Osteoblast (primary cell): ENCODE data around the gene AMIGO3. TPM values are rescaled to one million over a fixed set of nuclear protein-coding genes. Genes with fewer than 3 reads are reported as not detected.

Experiments
- DNase-seq: peaks from one replicate; pipeline ENCODE4 v3.0.0; 2011; ENCODE audit warnings: low spot score, mixed read lengths; ENCODE audit not compliant: insufficient read length; ENCODE audit errors: missing footprints
- H2AFZ ChIP-seq: 2 replicates; pipeline ENCODE4 v1.6.0; 2011; ENCODE audit warnings: mild to moderate bottlenecking, low read length
- H3K27ac ChIP-seq: 2 replicates; pipeline ENCODE4 v1.5.1; 2011; ENCODE audit warnings: mild to moderate bottlenecking, low read depth, low read length, moderate library complexity
- H3K27me3 ChIP-seq: 2 replicates; pipeline ENCODE4 v1.6.0; 2012; ENCODE audit warnings: mild to moderate bottlenecking, control low read depth, inconsistent platforms, low read length, moderate library complexity; ENCODE audit not compliant: insufficient read depth
- H3K36me3 ChIP-seq: 2 replicates; pipeline ENCODE4 v1.5.1; 2011; ENCODE audit warnings: mild to moderate bottlenecking, low read length, control low read depth, moderate library complexity; ENCODE audit not compliant: insufficient read depth
- H3K4me1 ChIP-seq: 2 replicates; pipeline ENCODE4 v1.5.1; 2011; ENCODE audit warnings: mild to moderate bottlenecking, low read length, control low read depth, moderate library complexity; ENCODE audit not compliant: insufficient read depth
- H3K4me2 ChIP-seq: 2 replicates; pipeline ENCODE4 v1.6.0; 2011; ENCODE audit warnings: mild to moderate bottlenecking, low read length; ENCODE audit not compliant: insufficient read depth
- H3K4me3 ChIP-seq: fragments of 200-600 bp; sonication (generic); 3 replicates; pipeline ENCODE4 v1.5.1; 2012; ENCODE audit warnings: mild to moderate bottlenecking, low read length, inconsistent platforms; ENCODE audit not compliant: insufficient read depth
- H3K79me2 ChIP-seq: 2 replicates; pipeline ENCODE4 v1.6.0; 2012; ENCODE audit warnings: mild to moderate bottlenecking, low read length, control low read depth, inconsistent platforms; ENCODE audit not compliant: insufficient read depth
- H3K9me3 ChIP-seq: 2 replicates; pipeline ENCODE4 v1.5.1; 2011; ENCODE audit warnings: low read depth, low read length, control low read depth
- H4K20me1 ChIP-seq: 2 replicates; pipeline ENCODE4 v1.6.0; 2012; ENCODE audit warnings: mild to moderate bottlenecking, low read length, control low read depth; ENCODE audit not compliant: insufficient read depth
- CTCF ChIP-seq: IDR thresholded peaks from 2 replicates; pipeline ENCODE4 v1.5.1; 2011; ENCODE audit warnings: mild to moderate bottlenecking, low read depth, low read length, moderate library complexity; ENCODE audit errors: extremely low read depth
- total RNA-seq: library from RNA; depleted of rRNA; stranded (reverse); fragments of >200 nt; gene quantifications from 2 replicates; pipeline ENCODE4 v1.2.3, GENCODE V29; 2012

The AMIGO3 gene
- total RNA-seq, 1 donor, result 1.8 TPM

- peaks cover 17% of the 10 kb centered on the region for H3K36me3 ChIP-seq
- TF ChIP-seq CTCF, result no peak
- peak; percentile 43 for DNase-seq
- no peak overlapping the region for H3K27ac ChIP-seq
- H2AFZ ChIP-seq, result no peak overlapping the region
- peaks cover 6% of the 10 kb centered on the region for H3K4me1 ChIP-seq
- peaks cover 6% of the 10 kb centered on the region for H3K79me2 ChIP-seq
- H4K20me1 ChIP-seq, result peaks cover 14% of the 10 kb centered on the region
- no peak overlapping the region for H3K4me3 ChIP-seq
- no peaks in the 10 kb centered on the region for H3K9me3 ChIP-seq
- no peak overlapping the region for H3K4me2 ChIP-seq
- H3K27me3 ChIP-seq, result no peaks in the 10 kb centered on the region
Measured at GRCh38 chr3:49717211-49717958, 2.1 kb downstream of the AMIGO3 start.

DNA sequence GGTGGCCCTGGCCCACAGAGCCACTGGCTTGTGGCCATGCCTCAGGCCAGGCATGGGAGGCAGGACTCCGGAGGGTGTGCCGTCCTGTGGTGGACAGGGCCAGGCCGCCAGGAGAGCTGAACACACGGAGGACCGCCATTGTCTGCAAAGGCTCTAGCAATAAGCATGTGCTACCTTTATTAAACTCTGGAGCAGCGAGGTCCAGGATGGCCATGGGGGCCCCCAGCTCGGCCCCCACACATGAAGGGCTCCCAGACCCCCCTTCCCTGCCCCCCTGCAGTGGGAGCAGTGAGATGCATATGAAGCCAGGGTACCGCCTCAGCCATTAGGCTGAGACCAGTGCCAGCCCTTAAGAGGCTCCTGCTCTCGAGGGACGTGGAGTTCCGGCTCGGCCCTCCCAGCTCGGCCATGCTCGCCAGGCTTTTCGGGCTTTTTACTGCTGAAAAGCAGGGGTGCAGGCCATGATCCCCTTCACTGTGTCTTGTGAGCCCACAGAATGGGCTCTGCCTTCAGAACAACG, 2.7 kb downstream of the AMIGO3 start:
- no peak for TF ChIP-seq CTCF

GRCh38 chr3:49716169-49716568, 3.3 kb downstream of the AMIGO3 start:
- Histone ChIP-seq H3K36me3 (peaks cover 6% of the 10 kb centered on the region), H2AFZ (no peak overlapping the region), H3K4me1 (peaks cover 6% of the 10 kb centered on the region), H3K4me2 (no peak overlapping the region), H3K27ac (no peak overlapping the region), H3K4me3 (no peak overlapping the region), H3K9me3 (no peaks in the 10 kb centered on the region), H3K79me2 (no peaks in the 10 kb centered on the region), H3K27me3 (no peaks in the 10 kb centered on the region), H4K20me1 (peaks cover 12% of the 10 kb centered on the region)
- peak; percentile 53 for DNase-seq
- TF ChIP-seq CTCF, result no peak

More for the DNA sequence above, 2.7 kb downstream of the AMIGO3 start:
- Histone ChIP-seq H3K4me1 (peaks cover 6% of the 10 kb centered on the region), H4K20me1 (peaks cover 12% of the 10 kb centered on the region), H3K36me3 (peaks cover 10% of the 10 kb centered on the region), H3K27ac (no peak overlapping the region), H3K9me3 (no peaks in the 10 kb centered on the region), H2AFZ (no peak overlapping the region), H3K27me3 (no peaks in the 10 kb centered on the region), H3K79me2 (no peaks in the 10 kb centered on the region), H3K4me3 (no peak overlapping the region), H3K4me2 (no peak overlapping the region)
- DNase-seq, result peak; percentile 48

DNA sequence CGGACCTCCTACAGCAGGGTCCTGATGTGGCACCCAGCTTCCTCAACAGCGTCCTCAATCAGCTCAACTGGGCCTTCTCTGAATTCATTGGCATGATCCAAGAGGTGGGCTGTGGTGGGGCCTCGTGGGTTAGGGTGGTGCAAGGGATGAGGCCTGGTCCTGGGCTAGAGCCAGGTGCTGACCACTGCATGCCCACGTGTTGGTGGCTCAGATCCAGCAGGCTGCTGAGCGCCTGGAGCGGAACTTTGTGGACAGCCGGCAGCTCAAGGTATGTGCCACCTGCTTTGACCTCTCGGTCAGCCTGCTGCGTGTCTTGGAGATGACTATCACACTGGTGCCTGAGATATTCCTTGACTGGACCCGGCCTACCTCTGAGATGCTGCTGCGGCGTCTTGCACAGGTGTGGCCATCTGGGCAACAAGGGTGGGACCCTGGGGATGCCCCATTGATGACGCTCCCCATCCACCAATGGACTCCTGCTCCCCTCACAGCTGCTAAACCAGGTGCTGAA, 3.8 kb downstream of the AMIGO3 start:
- H3K27ac ChIP-seq, result no peak overlapping the region
- peaks cover 6% of the 10 kb centered on the region for H3K4me1 ChIP-seq
- H4K20me1 ChIP-seq, result peaks cover 12% of the 10 kb centered on the region
- peak; percentile 57 for DNase-seq
- no peaks in the 10 kb centered on the region for H3K9me3 ChIP-seq
- peaks cover 1% of the 10 kb centered on the region for H3K36me3 ChIP-seq
- no peak overlapping the region for H3K4me2 ChIP-seq
- no peak overlapping the region for H2AFZ ChIP-seq
- H3K4me3 ChIP-seq, result no peak overlapping the region
- H3K79me2 ChIP-seq, result no peaks in the 10 kb centered on the region
- no peaks in the 10 kb centered on the region for H3K27me3 ChIP-seq
- TF ChIP-seq CTCF, result no peak
